Cardiac fibroblast (primary cell): Measurements from ENCODE around the gene ZNF524.
A peak's percentile ranks its signal among the peaks of the same experiment; 100 is the strongest.

Source experiments
- DNase-seq, 2 donors: peaks; one replicate each; pipeline versions ENCODE4 v3.0.0 to v3.0.0-alpha.2; 2010; ENCODE audit warnings: low read depth in 2 of 2
- H3K4me3 ChIP-seq, 2 donors: replicated peaks in 1 of 2; 1 replicate in 1 of 2; 2 replicates in 1 of 2; pipeline ENCODE4 v1.5.1; 2011; ENCODE audit warnings: low read depth in 2 of 2, low read length in 2 of 2, mild to moderate bottlenecking in 2 of 2, moderate library complexity in 1 of 2
- TF ChIP-seq, protein P1 (sequence below): IDR thresholded peaks from one replicate; pipeline ENCODE4 v1.5.1; 2011; ENCODE audit warnings: low read depth, mild to moderate bottlenecking, low read length, inconsistent platforms

The ZNF524 gene

DNA sequence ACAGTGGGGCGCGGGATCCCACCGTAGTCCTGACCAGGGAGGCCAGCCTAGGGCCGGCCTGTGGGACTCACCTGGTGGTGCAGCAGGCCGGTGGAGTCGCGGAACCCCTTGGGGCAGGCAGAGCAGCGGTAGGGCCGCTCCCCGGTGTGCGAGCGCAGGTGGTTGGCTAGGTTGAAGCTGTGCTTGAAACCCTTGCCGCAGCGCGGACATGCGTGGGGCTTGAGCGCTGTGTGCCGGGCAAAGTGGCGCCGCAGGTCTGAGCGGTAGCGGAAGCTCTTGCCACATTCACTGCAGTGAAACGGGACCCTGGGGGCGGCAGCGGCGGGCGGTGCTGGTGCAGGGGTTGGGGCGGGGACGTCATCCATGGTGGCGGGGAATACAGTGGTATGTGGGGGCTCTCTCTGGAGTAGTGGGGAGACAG, 2.6 kb upstream of the ZNF524 start:
- no peak overlapping the region for H3K4me3 ChIP-seq
- TF ChIP-seq, protein P1, sequence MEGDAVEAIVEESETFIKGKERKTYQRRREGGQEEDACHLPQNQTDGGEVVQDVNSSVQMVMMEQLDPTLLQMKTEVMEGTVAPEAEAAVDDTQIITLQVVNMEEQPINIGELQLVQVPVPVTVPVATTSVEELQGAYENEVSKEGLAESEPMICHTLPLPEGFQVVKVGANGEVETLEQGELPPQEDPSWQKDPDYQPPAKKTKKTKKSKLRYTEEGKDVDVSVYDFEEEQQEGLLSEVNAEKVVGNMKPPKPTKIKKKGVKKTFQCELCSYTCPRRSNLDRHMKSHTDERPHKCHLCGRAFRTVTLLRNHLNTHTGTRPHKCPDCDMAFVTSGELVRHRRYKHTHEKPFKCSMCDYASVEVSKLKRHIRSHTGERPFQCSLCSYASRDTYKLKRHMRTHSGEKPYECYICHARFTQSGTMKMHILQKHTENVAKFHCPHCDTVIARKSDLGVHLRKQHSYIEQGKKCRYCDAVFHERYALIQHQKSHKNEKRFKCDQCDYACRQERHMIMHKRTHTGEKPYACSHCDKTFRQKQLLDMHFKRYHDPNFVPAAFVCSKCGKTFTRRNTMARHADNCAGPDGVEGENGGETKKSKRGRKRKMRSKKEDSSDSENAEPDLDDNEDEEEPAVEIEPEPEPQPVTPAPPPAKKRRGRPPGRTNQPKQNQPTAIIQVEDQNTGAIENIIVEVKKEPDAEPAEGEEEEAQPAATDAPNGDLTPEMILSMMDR = no peak
- DNase-seq = no peak

GRCh38 chr19:55598034-55598433, 2.1 kb upstream of the ZNF524 start:
- TF ChIP-seq, protein P1 = no peak
- no peak for DNase-seq
- no peak overlapping the region for H3K4me3 ChIP-seq

- H3K4me3 ChIP-seq = peak overlapping the region; percentile 68 to 83
- peak; percentile 98 to 99 for DNase-seq
- TF ChIP-seq, protein P1 = no peak
Observed at GRCh38 chr19:55598719-55599467, 1.2 kb upstream of the ZNF524 start.

DNA sequence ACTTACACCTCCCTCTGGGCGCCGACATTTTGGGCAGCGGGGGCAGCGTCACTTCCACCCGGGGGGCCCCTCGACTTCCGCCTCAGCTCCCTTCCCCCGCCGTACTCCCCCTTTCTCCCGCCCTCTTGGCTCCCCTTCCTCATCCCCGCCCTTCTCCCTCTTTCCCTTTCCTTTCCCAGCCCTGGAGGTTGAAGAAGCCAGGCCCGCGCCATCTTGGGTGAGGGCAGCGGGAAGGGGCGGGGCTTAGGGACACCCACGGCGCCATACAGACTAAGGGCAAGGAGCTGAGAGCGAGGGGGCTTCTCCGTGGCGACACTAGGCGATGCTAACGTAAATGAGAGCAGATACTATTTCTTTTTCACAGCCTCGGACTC, 633 bp upstream of the ZNF524 start, which contains the start of gene FIZ1:
Gene FIZ1 (minus strand): TSS at position 50 of the 374 bp plus-strand sequence. CDS start 1,652 bp downstream, outside the sequence.
- TF ChIP-seq, protein P1 = no peak
- peak; percentile 99 to 100 for DNase-seq
- peak within 1 kb of the TSS; percentile 68 to 83 for H3K4me3 ChIP-seq

GRCh38 chr19:55600662-55601028, 557 bp downstream of the ZNF524 start:
- no peak for DNase-seq
- peak overlapping the region; percentile 60 to 83 for H3K4me3 ChIP-seq
- TF ChIP-seq, protein P1 = no peak

- TF ChIP-seq, protein P1 = no peak
- DNase-seq = no peak
- peak overlapping the region; percentile 60 to 83 for H3K4me3 ChIP-seq
Observed at GRCh38 chr19:55601084-55601483, 996 bp downstream of the ZNF524 start.
